Stimulated activated CD4-positive, alpha-beta T cell treated with anti-CD3 and anti-CD28 coated beads, Interleukin-1b, Interleukin-23, amount 100 ng/mL, for 48 hours (primary cell): ENCODE results near the gene WFS1.

Source experiments
- DNase-seq: peaks from one replicate; pipeline ENCODE4 v3.0.0-alpha.2; 2020

Gene WFS1

DNA sequence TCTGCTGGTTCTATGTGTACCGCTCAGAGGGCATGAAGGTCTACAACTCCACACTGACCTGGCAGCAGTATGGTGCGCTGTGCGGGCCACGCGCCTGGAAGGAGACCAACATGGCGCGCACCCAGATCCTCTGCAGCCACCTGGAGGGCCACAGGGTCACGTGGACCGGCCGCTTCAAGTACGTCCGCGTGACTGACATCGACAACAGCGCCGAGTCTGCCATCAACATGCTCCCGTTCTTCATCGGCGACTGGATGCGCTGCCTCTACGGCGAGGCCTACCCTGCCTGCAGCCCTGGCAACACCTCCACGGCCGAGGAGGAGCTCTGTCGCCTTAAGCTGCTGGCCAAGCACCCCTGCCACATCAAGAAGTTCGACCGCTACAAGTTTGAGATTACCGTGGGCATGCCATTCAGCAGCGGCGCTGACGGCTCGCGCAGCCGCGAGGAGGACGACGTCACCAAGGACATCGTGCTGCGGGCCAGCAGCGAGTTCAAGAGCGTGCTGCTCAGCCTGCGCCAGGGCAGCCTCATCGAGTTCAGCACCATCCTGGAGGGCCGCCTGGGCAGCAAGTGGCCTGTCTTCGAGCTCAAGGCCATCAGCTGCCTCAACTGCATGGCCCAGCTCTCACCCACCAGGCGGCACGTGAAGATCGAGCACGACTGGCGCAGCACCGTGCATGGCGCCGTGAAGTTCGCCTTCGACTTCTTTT, 32.2 kb downstream of the WFS1 start:
- no peak for DNase-seq

GRCh38 chr4:6302869-6303268, 33.2 kb downstream of the WFS1 start:
- DNase-seq: no peak

GRCh38 chr4:6303943-6304342, 34.3 kb downstream of the WFS1 start:
- DNase-seq: no peak

GRCh38 chr4:6306299-6306698, 36.6 kb downstream of the WFS1 start:
- DNase-seq: no peak

DNA sequence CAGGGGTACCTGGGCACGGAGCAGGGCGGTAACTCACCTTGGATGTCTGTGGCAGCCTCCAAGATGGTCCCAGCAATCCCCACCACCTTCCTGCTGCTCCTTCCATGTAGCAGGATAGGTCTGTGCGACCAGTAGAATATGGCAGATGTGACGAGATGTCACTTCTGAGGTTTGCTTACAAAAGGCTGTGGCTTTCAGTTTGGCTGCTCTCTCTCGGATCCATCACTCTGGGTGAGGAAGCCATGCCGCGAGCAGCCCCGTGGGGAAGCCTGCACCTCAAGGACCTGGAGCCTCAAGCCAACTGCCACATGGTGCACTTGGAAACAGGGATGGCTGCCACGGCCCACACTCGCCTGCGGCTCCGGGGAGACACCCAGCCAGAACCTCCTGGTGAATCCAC, 37.6 kb downstream of the WFS1 start:
- DNase-seq: no peak

DNA sequence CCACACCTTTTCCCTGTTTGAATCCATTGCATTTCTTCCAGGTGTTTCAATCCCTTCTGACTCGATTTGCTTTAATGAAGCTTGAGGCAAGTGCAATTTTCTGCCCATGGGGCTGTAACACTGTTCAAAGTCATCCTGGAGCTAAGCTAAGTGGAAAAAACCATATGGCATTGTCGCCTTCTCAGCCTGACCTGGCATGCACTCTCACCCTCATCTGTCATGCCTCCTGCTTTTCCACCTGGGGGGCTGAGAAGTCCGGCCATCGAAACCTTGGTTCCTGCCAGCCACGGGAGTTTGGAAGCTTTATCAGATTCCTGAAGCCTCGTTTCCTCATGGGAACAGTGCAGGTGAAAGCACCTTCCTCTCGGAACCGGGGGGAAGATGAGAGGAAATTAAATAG, 38.2 kb downstream of the WFS1 start:
- DNase-seq: no peak

GRCh38 chr4:6308899-6309643, 39.4 kb downstream of the WFS1 start:
- DNase-seq: no peak

DNA sequence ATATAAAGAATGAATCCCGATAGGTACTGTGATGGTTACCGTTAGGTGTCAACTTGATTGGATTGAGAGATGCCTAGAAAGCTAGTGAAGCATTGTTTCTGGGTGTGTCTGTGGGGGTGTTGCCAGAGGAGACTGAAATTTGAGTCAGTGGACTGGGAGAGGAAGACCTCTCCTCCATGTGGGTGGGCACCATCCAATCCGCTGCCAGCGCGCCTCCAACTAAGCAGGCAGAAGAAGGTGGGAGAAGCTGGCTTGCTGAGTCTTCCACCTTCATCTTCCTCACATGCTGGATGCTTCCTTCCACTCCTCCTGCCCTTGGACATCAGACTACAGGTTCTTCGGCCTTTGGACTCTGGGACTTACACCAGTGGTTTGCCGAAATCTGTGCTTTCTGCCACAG, 40.1 kb downstream of the WFS1 start:
- DNase-seq: no peak

DNA sequence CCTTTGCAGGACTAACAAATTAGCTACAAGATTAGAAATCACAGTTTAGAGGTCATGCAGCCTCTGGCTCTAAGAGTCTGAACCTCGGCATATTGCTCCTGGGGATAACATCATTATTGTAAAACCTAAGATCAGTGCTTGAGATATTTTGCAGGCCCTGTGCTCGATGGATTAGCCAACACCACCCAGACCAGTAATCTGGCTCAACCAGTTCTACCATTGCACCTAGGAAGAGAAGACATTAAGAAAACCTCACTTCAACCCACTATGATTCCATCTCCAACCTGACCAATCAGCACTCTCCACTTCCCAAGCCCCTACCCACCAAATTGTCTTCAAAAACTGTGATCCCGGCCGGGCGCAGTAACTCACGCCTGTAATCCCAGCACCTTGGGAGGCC, 43.6 kb downstream of the WFS1 start:
- DNase-seq: no peak

- no peak for DNase-seq
These were observed 46.9 kb downstream of the WFS1 start for GRCh38 chr4:6316461-6317003.

GRCh38 chr4:6318206-6318605, 48.6 kb downstream of the WFS1 start:
- DNase-seq: no peak

GRCh38 chr4:6319530-6320150, 50.0 kb downstream of the WFS1 start:
- no peak for DNase-seq

- no peak for DNase-seq
These were observed 51.0 kb downstream of the WFS1 start for GRCh38 chr4:6320663-6321062.

DNA sequence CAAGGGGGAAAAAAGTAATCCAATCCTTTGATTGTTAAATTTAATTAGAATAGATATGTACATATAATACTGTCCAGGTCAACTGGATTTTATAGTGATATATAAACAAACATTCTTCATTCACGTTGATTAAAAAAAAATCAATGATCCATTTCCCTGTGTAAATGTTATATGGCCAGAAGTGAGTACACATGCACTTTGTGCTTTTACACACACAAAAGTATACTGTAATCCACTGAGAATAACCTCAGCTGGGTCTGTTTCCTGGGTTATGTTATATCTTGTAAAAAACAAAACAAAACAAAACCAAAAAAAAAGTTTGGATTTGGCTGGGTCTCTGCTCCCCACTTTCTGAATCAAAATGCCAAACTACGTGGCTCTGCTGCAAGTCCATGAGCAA, 51.7 kb downstream of the WFS1 start:
- no peak for DNase-seq

GRCh38 chr4:6322067-6322760, 52.6 kb downstream of the WFS1 start:
- DNase-seq: no peak

DNA sequence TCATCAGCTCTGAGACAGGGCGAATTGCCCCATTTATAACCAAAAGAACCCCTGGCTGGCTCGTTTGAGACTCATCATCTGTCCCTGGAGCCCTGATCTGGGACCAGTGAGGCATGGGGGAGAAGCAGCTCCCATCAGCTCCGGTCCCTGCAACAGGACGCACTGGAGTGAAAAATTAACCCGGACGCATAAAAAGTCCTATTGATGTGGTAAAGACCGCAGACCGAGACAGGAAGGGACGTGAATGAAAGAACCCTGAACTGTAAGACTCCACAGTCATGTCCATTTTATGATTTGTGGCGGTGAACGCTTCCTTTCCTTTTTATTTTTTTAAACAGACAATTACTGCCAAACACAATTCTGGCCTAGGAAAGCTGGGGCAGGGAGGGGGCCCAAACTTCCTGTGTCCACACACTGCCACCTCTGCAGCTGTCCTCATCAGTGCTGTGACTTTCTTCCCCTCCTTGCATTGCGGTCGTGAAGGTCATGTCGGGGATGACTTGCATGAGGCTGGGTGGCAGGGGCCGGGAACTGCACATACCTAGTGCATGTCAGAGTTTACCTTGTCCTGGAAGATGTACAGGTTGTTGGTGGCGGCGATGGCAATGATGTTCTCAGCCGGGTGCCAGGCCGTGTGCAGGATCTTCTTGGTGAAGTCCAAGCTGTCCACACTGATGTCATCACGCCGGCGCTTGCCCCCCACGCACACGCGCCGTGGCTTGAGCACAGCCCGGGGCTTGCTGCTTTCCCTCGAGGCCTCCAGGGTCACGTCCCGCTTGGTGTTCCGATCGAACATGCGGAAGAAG, 53.3 kb downstream of the WFS1 start:
- no peak for DNase-seq

DNA sequence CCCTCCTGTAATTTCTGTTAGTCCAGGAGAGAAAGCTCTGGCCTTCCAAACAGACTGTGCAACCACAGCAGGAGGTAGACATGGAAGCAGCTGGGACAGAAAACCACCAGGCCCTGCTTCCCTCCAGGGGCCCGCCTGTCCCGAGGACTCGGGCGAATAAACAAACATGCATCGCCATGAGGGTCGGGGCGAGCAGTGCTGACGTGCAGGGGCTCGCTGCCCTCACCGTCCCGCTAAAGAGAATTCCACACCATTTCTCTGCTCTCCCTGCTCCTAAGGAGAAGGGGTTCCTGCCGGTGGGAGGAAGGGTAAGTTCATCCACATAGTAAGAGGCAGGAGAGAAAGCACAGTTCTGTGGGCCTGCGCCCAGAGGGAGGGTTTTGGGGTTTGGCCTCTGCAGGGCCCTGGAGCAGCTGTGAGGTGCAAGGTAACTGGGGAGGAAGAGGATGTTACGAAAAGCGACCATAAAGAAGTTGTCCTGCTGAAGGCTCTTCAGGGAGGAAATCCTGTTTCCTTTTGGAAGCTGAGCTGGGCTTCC, 54.9 kb downstream of the WFS1 start:
- DNase-seq: no peak

DNA sequence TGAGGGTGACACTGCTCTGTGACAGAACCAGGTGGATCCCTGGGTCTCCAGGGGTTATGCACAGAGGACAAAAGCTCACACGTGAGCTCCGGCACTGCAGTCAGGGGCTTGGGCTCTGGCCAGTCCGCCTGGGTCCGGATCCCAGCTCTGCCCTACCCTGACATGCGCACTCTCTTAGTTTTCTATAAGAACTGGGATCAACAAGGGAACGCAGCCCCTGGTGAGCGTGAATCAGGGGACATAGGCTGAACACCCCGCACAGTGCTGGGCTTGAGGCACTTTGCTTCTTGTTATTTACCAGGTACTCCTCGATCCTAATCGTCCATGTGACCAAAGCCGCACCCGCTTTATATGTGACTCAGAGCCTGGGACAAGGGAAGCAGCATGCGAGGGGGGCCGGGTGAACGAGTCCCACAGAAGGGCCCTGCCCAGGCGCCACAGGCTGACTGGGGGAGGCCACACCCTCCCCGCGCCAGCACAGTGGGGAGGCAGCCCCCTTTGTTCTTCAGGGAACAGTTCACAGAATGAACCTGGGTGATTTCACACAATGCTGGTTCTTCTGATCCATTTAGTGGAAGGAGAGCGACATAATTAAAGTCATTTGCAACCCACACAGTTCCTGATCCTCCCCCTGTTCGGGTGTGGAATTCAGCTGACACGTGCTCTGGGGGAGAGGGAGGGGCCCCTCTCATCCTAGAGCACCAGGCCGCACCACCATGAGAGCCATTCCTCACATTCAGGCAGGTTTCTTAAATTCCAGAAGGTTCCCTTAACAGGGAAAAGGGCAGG, 55.5 kb downstream of the WFS1 start:
- no peak for DNase-seq

GRCh38 chr4:6325788-6326290, 56.2 kb downstream of the WFS1 start:
- DNase-seq: no peak

DNA sequence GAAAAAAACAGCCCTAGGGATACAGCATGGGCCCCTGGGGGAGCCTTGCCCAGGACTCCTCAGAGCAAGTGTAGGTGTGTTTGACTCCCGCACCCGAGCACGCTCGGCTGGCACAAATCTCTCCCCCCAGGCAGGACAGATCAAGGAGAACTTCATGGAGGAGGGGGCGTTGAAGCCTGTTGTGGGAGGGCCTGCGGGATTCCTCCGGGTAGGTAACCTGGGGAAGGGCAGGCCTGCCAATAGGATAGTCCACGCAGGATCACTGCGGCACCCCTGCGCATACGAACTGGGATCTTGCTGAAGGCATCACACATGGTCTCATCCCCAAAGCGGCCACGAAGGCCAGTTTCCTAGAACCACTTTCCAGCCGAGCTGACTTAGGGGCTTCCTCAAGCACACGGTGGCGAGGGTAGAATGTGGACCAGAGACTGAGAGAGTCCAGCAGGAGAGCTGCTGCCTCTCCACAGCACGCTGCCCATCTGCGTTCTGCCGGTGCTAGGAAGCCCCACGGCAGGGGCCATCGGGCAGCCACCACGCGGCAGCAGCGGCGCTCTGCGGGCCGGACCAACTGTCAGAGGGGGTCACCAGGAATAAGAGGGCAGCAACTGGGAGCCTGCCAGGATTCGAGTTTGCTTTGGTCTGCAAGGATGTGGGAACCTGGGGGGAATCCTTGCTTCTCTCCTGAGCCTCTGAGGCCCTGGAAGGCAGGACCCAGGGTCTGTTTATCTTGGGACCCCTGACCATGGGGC, 56.8 kb downstream of the WFS1 start:
- DNase-seq: no peak
